K562 (cell line): ENCODE measurements around the gene GAMT. TPM values are rescaled to one million over a fixed set of nuclear protein-coding genes. Genes with fewer than 3 reads are reported as not detected.

Experiments used
- BCOR ChIP-seq: fragments of 450-650 bp; IDR thresholded peaks from 2 replicates; pipeline ENCODE4 v1.6.1; 2016
- CBX8 ChIP-seq: fragments of 200-600 bp; sonication (generic); IDR thresholded peaks from 2 replicates; pipeline ENCODE4 v1.6.1; 2012; ENCODE audit warnings: borderline replicate concordance, mixed run types, low read depth, mild to moderate bottlenecking, moderate library complexity, mixed read lengths, low read length, control low read depth, inconsistent platforms; ENCODE audit not compliant: poor library complexity, severe bottlenecking; ENCODE audit errors: extremely low read depth
- CCNT2 ChIP-seq: IDR thresholded peaks from 2 replicates; pipeline ENCODE4 v1.6.1; 2011; ENCODE audit warnings: borderline replicate concordance, low read depth, mild to moderate bottlenecking, moderate library complexity, mixed read lengths, low read length; ENCODE audit not compliant: insufficient read length; ENCODE audit errors: extremely low read depth
- EZH2 ChIP-seq: IDR thresholded peaks from 2 replicates; pipeline ENCODE4 v1.6.1; 2012; ENCODE audit warnings: low read depth, mild to moderate bottlenecking, inconsistent platforms, low read length, borderline replicate concordance
- GABPA ChIP-seq: fragments of 200-800 bp; sonication (Bioruptor generic); conservative IDR thresholded peaks from 2 replicates; pipeline ENCODE4 v1.6.1; 2016; ENCODE audit warnings: low read depth, missing genetic modification characterization, missing compliant biosample characterization
- HNRNPLL ChIP-seq: fragments of 200-400 bp; formaldehyde crosslinking; IDR thresholded peaks from 2 replicates; pipeline ENCODE4 v1.6.1; 2017; ENCODE audit warnings: low read length, low read depth, mild to moderate bottlenecking; ENCODE audit not compliant: poor library complexity, severe bottlenecking
- SMAD1 ChIP-seq: fragments of 150-350 bp; IDR thresholded peaks from 2 replicates; pipeline ENCODE4 v1.6.1; 2014; ENCODE audit warnings: low read length, low read depth; ENCODE audit not compliant: partially characterized antibody
- TRIM28 ChIP-seq: fragments of 450-650 bp; IDR thresholded peaks from 2 replicates; pipeline ENCODE4 v1.6.1; 2017
- ZNF717 ChIP-seq: fragments of 250-450 bp; sonication (Bioruptor Pico); IDR thresholded peaks from 2 replicates; pipeline ENCODE4 v1.5.0; 2021
- polyA plus RNA-seq, 8 experiments: library from polyadenylated mRNA; depleted of rRNA in 4 of 8; stranded (reverse) in 5 of 8; unstranded in 3 of 8; fragments of >200 nt; fragmentation: Nextera tagmentation in 2 of 8; fragmentation: Illumina TruSeq in 1 of 8; extraction: Ambion mirVana in 2 of 8; extraction: Trizol in 1 of 8; gene quantifications; 2 replicates each; pipeline versions ENCODE4 v1.2.1 to v1.2.3, GENCODE V29; 2011 to 2014; ENCODE audit warnings: inconsistent platforms in 1 of 8, missing spikeins in 1 of 8
- total RNA-seq, 7 experiments: library from RNA; depleted of rRNA in 6 of 7; stranded (reverse); fragments of >200 nt in 6 of 7; fragmentation: Illumina TruSeq in 2 of 7; extraction: Trizol in 2 of 7; gene quantifications; 2 replicates each; pipeline versions ENCODE4 v1.2.1 to v1.2.3, GENCODE V29; 2011 to 2021; ENCODE audit warnings: low replicate concordance in 1 of 7
- TF ChIP-seq, protein P1 (sequence below): IDR thresholded peaks from 3 replicates; pipeline ENCODE4 v1.6.1; 2011; ENCODE audit warnings: borderline replicate concordance, mild to moderate bottlenecking, moderate library complexity; ENCODE audit not compliant: insufficient read length; ENCODE audit errors: extremely low read depth
- TF ChIP-seq, protein P2 (sequence below), 2 experiments: fragments of 200-800 bp in 1 of 2; sonication (Bioruptor generic) in 1 of 2; sonication (generic) in 1 of 2; formaldehyde crosslinking in 1 of 2; IDR thresholded peaks in 1 of 2; conservative IDR thresholded peaks in 1 of 2; 2 replicates each; pipeline versions ENCODE4 v1.5.0 to v1.6.1; 2016 to 2020; ENCODE audit warnings: missing compliant biosample characterization in 1 of 2, missing genetic modification characterization in 1 of 2, missing genetic modification reagents in 1 of 2
- TF ChIP-seq, protein P3 (sequence below), 2 experiments: fragments of 450-650 bp in 1 of 2; sonication (generic) in 1 of 2; formaldehyde crosslinking in 1 of 2; IDR thresholded peaks in 1 of 2; conservative IDR thresholded peaks in 1 of 2; 2 replicates each; pipeline versions ENCODE4 v1.6.1 to v1.8.1; 2016 to 2023; ENCODE audit warnings: mild to moderate bottlenecking in 2 of 2, moderate library complexity in 2 of 2, inconsistent platforms in 1 of 2, missing genetic modification reagents in 1 of 2
- TF ChIP-seq, protein P4 (sequence below): fragments of 200-800 bp; sonication (Bioruptor generic); IDR thresholded peaks from 2 replicates; pipeline ENCODE4 v1.6.1; 2017; ENCODE audit warnings: missing genetic modification characterization, missing compliant biosample characterization
- TF ChIP-seq, protein P5 (sequence below): sonication (generic); formaldehyde crosslinking; IDR thresholded peaks from 2 replicates; pipeline ENCODE4 v1.9.0; 2022; ENCODE audit warnings: mild to moderate bottlenecking, missing genetic modification reagents
- TF ChIP-seq, protein P6 (sequence below): fragments of 450-650 bp; IDR thresholded peaks from 2 replicates; pipeline ENCODE4 v1.6.1; 2017; ENCODE audit warnings: antibody characterized with exemption

Gene GAMT
- total and polyA plus RNA-seq, 9 of the 15 experiments (the other 6 are each of a cell fraction or from before 2014, with no cell fraction given): 1.3 to 35.3 (median 27.2) TPM

DNA sequence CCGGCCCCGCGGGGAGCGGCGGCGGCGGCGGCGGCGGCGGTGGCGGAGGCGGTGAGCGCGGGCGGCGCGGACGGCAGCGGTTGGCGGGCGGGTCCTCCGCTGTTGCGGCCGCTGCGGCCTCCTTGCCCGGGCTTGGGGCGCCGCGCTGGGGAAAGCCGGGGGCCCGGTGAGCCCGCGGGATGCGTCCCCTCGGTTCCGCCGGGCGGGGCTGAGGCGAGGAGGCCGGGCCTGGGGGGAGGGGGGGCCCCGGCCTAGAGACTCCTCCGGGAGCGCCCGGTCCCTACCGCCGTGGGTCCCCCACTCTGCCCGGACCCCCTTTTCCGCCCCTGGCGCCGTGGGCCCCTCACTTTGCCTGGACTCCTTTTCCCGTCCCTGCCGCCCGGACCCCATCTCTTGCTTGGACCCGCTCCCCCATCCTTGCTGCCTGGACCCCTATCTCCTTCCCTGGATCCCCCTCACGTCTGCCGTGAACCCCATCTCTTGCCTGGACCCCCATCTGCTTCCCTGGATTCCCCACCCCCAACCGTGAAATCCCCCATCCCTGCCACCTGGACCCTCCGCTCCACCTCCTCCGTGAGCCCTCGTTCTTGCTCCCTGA lies 46.3 kb downstream of the GAMT start (continued):
- TF ChIP-seq, protein P1, sequence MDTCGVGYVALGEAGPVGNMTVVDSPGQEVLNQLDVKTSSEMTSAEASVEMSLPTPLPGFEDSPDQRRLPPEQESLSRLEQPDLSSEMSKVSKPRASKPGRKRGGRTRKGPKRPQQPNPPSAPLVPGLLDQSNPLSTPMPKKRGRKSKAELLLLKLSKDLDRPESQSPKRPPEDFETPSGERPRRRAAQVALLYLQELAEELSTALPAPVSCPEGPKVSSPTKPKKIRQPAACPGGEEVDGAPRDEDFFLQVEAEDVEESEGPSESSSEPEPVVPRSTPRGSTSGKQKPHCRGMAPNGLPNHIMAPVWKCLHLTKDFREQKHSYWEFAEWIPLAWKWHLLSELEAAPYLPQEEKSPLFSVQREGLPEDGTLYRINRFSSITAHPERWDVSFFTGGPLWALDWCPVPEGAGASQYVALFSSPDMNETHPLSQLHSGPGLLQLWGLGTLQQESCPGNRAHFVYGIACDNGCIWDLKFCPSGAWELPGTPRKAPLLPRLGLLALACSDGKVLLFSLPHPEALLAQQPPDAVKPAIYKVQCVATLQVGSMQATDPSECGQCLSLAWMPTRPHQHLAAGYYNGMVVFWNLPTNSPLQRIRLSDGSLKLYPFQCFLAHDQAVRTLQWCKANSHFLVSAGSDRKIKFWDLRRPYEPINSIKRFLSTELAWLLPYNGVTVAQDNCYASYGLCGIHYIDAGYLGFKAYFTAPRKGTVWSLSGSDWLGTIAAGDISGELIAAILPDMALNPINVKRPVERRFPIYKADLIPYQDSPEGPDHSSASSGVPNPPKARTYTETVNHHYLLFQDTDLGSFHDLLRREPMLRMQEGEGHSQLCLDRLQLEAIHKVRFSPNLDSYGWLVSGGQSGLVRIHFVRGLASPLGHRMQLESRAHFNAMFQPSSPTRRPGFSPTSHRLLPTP: no peak
- TF ChIP-seq, protein P2, sequence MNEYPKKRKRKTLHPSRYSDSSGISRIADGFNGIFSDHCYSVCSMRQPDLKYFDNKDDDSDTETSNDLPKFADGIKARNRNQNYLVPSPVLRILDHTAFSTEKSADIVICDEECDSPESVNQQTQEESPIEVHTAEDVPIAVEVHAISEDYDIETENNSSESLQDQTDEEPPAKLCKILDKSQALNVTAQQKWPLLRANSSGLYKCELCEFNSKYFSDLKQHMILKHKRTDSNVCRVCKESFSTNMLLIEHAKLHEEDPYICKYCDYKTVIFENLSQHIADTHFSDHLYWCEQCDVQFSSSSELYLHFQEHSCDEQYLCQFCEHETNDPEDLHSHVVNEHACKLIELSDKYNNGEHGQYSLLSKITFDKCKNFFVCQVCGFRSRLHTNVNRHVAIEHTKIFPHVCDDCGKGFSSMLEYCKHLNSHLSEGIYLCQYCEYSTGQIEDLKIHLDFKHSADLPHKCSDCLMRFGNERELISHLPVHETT (CRISPR knock-in tag; conservative IDR thresholded peaks at IDR 0.05 in 1 of 2, IDR thresholded peaks at IDR 0.05 in 1 of 2): peak in 1 of 2 experiments; percentile 33; a peak in 2 of 4 replicates
- TF ChIP-seq HNRNPLL (peak; percentile 3), TRIM28 (no peak), CBX8 (no peak), SMAD1 (no peak), ZNF717 (no peak), EZH2 (no peak), CCNT2 (peak; percentile 65), GABPA (tag) (peak; percentile 3; the same call in 1 of the 2 replicates), BCOR (no peak)
- TF ChIP-seq, protein P3, sequence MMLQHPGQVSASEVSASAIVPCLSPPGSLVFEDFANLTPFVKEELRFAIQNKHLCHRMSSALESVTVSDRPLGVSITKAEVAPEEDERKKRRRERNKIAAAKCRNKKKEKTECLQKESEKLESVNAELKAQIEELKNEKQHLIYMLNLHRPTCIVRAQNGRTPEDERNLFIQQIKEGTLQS (IDR thresholded peaks at IDR 0.05): no peak
- TF ChIP-seq, protein P3 (CRISPR knock-in tag; conservative IDR thresholded peaks at IDR 0.05): no peak
- TF ChIP-seq, protein P4, sequence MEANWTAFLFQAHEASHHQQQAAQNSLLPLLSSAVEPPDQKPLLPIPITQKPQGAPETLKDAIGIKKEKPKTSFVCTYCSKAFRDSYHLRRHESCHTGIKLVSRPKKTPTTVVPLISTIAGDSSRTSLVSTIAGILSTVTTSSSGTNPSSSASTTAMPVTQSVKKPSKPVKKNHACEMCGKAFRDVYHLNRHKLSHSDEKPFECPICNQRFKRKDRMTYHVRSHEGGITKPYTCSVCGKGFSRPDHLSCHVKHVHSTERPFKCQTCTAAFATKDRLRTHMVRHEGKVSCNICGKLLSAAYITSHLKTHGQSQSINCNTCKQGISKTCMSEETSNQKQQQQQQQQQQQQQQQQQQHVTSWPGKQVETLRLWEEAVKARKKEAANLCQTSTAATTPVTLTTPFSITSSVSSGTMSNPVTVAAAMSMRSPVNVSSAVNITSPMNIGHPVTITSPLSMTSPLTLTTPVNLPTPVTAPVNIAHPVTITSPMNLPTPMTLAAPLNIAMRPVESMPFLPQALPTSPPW: peak; percentile 83
- TF ChIP-seq, protein P5, sequence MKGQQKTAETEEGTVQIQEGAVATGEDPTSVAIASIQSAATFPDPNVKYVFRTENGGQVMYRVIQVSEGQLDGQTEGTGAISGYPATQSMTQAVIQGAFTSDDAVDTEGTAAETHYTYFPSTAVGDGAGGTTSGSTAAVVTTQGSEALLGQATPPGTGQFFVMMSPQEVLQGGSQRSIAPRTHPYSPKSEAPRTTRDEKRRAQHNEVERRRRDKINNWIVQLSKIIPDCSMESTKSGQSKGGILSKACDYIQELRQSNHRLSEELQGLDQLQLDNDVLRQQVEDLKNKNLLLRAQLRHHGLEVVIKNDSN (CRISPR knock-in tag): 0 out of 2 replicates have a peak, but pooled peaks have one; percentile 17
- TF ChIP-seq, protein P6, sequence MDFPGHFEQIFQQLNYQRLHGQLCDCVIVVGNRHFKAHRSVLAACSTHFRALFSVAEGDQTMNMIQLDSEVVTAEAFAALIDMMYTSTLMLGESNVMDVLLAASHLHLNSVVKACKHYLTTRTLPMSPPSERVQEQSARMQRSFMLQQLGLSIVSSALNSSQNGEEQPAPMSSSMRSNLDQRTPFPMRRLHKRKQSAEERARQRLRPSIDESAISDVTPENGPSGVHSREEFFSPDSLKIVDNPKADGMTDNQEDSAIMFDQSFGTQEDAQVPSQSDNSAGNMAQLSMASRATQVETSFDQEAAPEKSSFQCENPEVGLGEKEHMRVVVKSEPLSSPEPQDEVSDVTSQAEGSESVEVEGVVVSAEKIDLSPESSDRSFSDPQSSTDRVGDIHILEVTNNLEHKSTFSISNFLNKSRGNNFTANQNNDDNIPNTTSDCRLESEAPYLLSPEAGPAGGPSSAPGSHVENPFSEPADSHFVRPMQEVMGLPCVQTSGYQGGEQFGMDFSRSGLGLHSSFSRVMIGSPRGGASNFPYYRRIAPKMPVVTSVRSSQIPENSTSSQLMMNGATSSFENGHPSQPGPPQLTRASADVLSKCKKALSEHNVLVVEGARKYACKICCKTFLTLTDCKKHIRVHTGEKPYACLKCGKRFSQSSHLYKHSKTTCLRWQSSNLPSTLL: no peak
